PFSK-1 (cell line): ENCODE data around the gene PTH1R.

ENCODE experiments used
- POLR2AphosphoS5 ChIP-seq: IDR thresholded peaks from 2 replicates; pipeline ENCODE4 v1.6.1; 2012; ENCODE audit warnings: low read depth, mild to moderate bottlenecking, control low read depth, low read length, moderate library complexity
- REST ChIP-seq, 2 experiments: IDR thresholded peaks; 2 replicates each; pipeline versions ENCODE4 v1.6.1 to v1.8.0; 2011 to 2012; ENCODE audit warnings: low read depth in 2 of 2, low read length in 2 of 2, control low read depth in 1 of 2, inconsistent platforms in 1 of 2, mild to moderate bottlenecking in 1 of 2, moderate library complexity in 1 of 2; ENCODE audit not compliant: insufficient read depth in 1 of 2
- TAF1 ChIP-seq: IDR thresholded peaks from 2 replicates; pipeline ENCODE4 v1.6.1; 2012; ENCODE audit warnings: low read length, control low read depth, borderline replicate concordance; ENCODE audit not compliant: insufficient read depth

DNA sequence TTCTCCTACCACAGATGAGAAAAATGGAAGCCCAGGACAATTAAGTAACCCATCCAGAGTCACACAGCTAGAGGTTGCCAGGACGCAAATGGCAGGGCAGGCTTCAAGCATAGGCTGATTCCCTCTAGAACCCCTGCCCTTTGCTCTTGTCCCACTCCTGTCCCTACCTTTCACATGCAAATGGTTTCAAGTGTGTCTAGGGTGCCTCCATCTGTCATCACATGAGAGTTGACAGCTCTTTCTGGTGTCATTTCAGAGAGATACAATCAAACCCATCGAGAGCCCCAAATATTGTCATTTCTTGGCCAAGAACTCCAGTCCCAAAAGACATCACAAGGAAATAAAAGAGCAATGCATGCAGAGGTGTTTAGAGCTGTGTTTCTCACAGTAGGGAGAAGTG is 75.3 kb downstream of the PTH1R start:
- TF ChIP-seq REST (IDR thresholded peaks at IDR 0.05; ENCODE audit: insufficient read depth in 1 of 2, low read depth in 2 of 2, low read length in 2 of 2) = no peak
- no peak for TF ChIP-seq POLR2AphosphoS5
- TF ChIP-seq TAF1 = no peak
